GM18502 (cell line): ENCODE data around the gene ZNF654.

Experiments used
- ATAC-seq: cut with Tn5 transposase; IDR thresholded peaks from one replicate; pipeline ENCODE4 v1.9.1; 2021; ENCODE audit warnings: mild to moderate bottlenecking; ENCODE audit not compliant: unreplicated experiment, poor library complexity

The ZNF654 gene

GRCh38 chr3:88191872-88192409 is 132.9 kb downstream of the ZNF654 start:
- ATAC-seq = no peak

GRCh38 chr3:88192631-88193030 is 133.6 kb downstream of the ZNF654 start:
- ATAC-seq = no peak
